Ramos (cell line): ENCODE measurements around the gene WNT9B.

Source experiments
- in situ Hi-C: fragments of 300-500 bp; cut with MboI; formaldehyde crosslinking; loops from one replicate; pipeline ENCODE4 v1.14.3; 2022; ENCODE audit warnings: low sequenced_read_pairs; ENCODE audit not compliant: unreplicated experiment

Gene WNT9B

DNA sequence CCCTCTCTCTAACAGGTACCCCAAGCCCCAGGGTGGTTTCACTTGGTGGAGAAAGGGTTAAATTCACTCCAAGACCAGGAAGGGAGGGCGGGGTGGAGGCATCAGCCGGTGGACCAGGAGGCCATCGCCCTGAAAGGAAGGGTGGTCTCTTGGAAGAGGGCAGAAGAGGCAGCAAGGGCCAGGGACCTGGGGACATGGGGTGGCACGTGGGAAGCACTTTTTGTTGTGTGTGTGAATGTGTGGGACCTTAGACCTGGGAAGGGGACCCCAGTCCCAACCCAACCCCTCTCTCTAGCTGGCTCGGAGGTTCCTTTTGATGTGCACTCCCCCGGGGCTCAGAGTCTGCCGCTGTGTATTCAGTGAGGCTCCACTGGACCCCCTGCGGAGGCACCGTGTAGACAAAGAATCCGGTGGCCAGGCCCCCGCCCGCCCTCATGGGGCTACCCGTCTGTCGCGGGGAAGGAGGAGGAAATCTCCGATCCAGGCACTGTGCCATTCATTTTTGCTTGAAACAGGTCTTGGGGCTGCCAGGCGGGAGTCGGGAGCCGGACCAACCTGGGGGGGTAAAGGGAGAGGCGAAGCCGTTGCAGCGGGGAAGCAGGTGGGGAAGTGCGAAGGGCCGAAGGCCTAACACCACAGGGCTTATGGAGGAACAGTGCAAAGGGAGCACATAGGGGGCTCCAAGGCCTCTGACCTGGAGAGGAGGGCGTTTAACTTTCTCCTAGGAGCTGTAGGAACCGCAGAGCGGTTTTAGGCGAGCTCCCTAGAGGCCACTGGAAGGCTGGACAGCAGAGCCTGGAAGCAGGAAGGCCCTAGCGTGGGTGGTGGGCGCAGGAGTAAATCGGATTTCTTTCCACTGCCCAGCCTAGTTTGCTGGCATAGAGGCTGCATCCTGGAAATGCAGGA is 29.6 kb upstream of the WNT9B start:
- in situ Hi-C loops, result no loop called here

DNA sequence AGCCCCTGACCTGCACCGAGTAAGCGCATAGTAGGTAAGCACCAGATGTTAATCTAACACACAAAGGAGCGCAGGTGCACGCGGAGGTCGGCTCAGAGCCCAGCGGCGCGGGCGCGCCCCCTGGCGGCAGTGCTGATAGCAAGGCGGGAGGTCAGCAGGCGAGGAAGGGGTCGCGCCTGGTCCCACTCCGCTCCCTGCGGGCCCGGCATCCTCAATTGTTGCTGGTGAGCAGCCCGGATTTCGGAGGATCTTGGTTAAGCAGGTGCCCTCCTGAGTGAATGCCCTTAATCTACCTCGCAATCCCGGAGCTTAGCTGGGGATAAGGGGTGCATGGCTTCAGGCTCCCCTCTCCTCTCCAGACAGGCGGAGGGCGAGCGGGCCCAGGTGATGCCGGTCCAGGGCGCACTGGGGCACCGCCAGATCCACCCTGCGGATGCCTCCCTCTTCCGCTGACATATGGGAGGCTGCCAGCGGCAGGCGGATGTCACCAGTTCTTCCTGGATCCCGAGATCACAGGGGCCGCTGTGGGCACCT is 28.9 kb upstream of the WNT9B start:
- in situ Hi-C loops, result no loop called here

DNA sequence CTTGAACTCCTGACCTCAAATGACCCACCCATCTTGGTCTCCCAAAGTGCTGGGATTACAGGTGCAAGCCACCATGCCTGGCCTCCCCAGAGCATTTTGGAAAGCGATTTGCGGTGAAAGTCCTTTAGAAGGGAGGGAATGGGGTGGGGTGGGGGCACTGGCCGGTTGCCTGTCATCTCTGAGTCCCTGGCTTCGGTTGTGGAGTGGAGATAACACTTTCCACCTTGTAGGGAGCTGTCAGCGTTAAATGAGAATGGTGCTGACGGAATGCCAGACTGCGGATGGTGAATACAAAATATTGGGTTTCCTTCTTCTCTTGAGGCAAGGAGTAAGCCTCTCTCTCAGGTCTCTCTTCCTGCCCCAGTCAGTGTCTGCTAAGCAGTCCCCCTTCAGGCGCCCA is 27.7 kb upstream of the WNT9B start:
- in situ Hi-C loops, result no loop called here

DNA sequence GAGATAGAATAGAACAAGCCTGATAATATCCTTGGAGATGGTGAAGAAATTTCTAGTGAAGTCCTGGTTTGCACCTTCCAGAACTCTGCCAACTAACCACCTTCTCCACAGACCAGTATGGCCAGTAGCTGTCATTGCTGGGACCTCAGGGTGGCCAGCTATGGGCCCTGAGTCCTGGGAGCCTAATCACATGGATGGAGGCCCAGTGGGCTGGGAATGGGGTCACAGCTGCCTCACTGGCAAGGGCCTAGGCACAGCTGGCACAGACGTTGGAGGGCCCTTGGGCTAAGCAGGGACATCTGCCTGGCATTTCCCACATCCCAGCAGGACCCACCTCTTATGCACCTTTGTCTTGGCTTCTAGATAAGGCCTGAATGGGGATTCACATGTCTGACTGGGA is 25.3 kb upstream of the WNT9B start:
- in situ Hi-C loops, result loop anchor here (25.0 kb wide), 2 partner anchors 564 to 814 kb away; no protein-coding TSS in a partner anchor

DNA sequence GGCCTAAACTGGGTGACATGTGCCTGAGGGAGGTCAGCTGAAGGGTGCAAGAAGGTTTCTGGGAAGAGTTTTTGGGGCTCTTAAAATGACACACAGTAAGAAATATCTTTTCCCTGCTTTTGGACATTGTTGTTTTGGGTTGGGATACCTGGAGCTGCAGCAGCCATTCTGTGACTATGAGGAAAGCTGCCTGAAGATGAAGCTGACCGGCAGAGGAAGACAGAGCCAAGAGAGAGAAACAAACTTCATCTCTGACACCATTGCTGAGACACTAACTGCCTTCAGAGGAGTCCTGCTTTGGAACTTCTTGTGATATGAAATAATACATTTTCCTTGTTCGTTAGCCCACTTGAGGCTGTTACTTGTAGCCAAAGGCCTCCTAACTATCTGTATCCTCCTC is 24.1 kb upstream of the WNT9B start:
- in situ Hi-C loops, result loop anchor here (25.0 kb wide), 2 partner anchors 565 to 815 kb away; no protein-coding TSS in a partner anchor

DNA sequence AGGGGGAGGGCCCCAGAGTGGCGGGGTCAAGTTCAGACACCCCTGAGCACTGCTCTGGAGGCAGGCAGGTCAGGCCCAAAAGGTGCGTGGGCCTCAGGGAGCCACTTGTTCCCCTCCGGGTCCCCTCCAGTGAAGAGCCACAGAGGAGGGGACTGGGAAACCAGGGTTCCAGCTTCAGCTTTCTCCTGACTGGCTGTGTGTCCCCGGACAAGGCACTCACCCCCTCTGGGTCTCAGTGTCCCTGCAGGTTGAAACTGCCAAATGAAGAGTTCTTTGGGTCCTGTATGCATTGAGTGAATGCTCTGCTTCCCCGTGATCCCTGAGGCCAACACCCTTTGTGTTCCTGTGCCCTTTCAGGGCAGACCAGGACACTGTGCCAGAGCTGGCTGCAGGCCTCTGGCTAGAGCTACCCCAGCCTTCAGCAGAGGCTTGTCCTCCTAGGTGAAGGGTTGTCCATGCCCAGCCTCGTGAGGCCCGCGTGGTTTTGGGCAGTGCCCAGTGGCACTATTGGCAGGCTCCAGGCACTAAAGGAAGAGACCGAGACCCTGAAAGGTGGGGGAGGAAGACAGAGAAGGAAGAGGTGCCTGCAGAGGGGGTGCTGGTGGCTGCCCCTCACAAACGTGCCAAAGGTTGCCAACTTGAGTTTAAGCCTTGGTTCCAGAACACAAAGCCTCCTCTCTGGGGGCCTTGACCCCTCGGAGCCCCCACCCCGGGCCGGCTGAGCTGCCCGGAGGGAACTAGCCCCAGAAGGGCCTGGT is 19.6 kb upstream of the WNT9B start:
- in situ Hi-C loops, result loop anchor here (25.0 kb wide), 2 partner anchors 569 to 819 kb away; no protein-coding TSS in a partner anchor

DNA sequence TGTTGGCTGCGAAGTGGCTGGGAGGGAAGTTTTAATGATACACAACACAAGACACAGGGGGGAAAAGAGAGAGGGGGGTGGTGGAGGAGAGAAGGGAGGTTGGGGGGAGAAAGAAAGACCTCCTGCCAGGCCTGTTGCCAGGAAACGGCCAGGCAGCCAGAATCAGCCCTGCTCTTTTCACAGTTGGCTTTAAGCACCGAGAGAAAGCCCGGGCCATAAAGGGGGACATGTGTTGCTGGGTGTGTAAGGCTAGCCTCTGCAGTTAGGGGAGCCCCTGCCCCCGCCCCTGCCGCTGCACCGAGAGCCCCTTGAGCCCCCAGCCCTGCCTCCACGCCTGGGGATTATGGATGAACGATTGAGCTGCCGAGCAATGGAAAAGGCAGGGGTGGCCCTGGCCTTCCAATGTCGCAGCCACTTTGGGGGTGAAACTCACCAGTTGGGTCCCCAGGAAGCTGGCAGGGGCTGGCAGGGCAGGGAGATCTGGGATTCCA is 19.0 kb upstream of the WNT9B start:
- in situ Hi-C loops, result loop anchor here (25.0 kb wide), 2 partner anchors 570 to 820 kb away; no protein-coding TSS in a partner anchor

DNA sequence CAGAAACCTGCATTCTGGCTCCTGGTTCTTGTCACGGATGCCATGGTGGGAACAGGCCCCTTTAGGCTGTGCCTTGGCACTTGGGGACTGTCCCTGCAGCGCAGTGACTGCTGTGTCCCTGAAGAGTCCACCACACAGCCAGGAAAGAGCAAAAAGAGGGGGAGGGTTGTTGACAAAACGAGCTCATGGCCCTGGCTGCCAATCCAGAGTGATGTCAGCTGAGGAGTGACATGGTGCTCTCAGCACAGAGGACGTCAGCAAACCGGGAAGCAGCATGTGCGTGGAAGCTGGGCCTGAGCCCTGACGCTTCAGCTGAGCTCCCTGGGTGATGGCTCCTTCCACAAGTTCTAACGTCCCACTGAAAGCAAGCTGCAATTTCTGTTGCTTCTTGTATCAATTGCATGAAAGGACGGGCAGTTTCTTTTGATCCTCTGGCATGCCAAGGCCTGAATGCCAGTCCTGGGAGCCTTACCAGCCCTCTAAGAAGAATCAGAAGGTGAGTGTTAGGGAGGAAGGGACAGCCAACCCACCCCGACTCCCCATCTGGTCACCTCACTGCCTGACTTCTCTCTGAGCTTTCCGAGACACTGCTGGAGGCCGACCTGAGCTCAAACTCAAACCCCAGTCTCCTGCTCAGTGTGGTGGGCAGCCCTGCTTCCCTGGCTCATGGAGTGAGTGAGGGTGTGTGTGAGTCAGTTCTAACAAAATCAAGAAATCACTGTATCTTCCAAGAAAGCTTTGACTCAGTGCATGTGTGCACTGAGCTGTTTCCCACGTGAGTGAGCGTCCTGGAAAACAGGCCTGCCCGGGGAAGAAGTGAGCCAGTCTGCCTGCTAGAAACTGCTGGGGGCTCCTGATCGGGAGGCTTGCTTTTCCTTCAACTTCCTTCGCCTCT is 18.2 kb upstream of the WNT9B start:
- in situ Hi-C loops, result loop anchor here (25.0 kb wide), 2 partner anchors 571 to 821 kb away; no protein-coding TSS in a partner anchor

DNA sequence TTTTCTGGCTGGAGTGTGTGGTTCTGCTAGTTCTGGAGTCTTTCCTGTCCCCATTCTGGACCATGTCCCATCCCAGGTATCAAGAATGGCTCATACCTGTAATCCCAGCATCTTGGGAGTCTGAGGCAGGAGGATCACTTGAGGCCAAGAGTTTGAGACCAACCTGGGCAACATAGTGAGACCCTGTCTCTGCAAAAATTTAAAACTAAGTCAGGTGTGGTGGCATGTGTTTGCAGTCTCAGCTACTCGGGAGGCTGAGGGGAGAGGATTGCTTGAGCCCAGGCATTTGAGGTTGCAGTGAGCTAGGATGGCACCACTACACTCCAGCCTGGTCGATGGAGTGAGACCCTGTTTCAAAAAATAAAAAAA is 17.6 kb upstream of the WNT9B start:
- in situ Hi-C loops, result loop anchor here (25.0 kb wide), 2 partner anchors 572 to 822 kb away; no protein-coding TSS in a partner anchor

DNA sequence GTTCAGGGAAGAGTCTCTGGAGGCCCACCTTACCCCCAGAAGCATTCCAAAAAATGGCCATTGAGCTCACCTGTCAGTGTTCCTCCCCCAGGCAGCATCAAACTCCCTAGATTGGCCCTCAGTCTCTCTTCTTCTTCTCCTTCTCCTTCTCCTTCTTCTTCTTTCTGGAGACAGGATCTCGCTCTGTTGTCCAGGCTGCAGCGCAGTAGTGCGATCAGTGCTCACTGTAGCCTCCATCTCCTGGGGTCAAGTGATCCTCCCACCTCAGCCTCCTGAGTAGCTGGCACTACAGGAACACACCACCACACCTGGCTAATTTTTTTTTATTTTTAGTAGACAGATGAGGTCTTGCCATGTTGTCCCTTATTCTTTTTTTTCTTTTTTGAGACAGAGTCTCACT is 16.5 kb upstream of the WNT9B start:
- in situ Hi-C loops, result loop anchor here (25.0 kb wide), 2 partner anchors 573 to 823 kb away; no protein-coding TSS in a partner anchor

DNA sequence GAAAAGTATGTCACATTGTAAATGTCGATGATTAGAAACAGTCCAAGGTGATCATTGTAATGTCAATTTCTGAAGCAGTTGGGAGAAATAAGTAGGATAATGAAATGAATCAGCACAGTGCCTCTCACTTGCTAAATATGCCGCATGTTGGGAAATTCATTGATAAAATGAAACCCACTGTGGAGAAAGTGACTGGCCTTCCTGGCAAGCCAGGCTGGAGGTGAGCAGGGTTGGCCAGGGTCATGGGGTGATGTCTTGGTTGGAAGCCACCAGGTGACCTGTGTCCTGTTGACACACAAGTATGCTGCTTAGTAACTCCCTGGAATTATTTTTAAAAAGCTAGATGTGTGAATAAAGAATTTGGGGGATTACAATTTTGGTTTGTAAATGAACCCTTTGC is 14.9 kb upstream of the WNT9B start:
- in situ Hi-C loops, result loop anchor here (25.0 kb wide), 2 partner anchors 574 to 824 kb away; no protein-coding TSS in a partner anchor

DNA sequence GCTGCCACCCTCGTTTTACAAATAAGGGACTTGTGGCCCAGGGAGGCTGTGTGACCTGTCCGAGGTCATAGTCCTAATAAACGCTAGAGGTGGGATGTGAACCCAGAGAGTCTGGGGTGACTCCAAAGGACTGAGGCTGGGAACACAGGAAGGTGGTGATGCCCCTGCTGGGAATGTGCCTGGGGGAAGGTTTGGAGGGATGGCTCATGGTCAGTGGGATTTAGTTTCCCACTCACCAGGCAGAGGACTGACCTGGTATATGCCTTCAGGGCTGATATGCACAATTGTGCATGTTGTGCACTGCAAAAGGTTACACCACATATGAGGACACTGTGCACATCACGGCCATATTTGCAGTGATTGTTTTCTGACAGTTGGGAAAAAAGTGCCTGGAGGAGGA is 13.9 kb upstream of the WNT9B start:
- in situ Hi-C loops, result loop anchor here (25.0 kb wide), 2 partner anchors 575 to 825 kb away; no protein-coding TSS in a partner anchor

DNA sequence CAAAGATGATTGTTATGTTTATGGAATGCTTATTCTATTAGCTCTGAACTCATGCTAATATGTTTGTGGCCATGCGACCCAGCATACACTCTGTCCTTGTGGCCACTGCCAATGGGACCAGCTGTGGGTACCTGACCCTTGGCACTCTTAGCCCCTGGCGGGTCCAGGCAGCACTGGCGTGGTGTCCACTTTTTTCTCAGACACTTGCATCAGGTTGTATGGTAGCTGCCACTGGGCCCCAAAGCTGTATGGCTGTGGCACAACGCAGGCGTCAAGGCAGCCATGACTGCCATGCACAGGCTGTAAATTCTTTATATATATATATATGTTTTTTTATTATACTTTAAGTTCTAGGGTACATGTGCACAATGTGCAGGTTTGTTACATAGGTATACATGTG is 12.2 kb upstream of the WNT9B start:
- in situ Hi-C loops, result loop anchor here (25.0 kb wide), 2 partner anchors 577 to 827 kb away; no protein-coding TSS in a partner anchor

DNA sequence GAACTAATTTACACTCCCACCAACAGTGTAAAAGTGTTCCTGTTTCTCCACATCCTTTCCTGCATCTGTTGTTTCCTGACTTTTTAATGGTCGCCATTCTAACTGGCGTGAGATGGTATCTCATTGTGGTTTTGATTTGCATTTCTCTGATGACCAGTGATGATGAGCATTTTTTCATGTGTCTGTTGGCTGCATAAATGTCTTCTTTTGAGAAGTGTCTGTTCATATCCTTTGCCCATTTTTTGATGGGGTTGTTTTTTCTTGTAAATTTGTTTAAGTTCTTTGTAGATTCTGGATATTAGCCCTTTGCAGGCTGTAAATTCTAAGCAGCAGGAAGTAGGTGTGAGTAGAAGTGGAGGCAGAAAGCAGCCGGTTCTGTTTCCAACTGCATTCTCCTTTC is 10.8 kb upstream of the WNT9B start:
- in situ Hi-C loops, result loop anchor here (25.0 kb wide), 2 partner anchors 578 to 828 kb away; no protein-coding TSS in a partner anchor

DNA sequence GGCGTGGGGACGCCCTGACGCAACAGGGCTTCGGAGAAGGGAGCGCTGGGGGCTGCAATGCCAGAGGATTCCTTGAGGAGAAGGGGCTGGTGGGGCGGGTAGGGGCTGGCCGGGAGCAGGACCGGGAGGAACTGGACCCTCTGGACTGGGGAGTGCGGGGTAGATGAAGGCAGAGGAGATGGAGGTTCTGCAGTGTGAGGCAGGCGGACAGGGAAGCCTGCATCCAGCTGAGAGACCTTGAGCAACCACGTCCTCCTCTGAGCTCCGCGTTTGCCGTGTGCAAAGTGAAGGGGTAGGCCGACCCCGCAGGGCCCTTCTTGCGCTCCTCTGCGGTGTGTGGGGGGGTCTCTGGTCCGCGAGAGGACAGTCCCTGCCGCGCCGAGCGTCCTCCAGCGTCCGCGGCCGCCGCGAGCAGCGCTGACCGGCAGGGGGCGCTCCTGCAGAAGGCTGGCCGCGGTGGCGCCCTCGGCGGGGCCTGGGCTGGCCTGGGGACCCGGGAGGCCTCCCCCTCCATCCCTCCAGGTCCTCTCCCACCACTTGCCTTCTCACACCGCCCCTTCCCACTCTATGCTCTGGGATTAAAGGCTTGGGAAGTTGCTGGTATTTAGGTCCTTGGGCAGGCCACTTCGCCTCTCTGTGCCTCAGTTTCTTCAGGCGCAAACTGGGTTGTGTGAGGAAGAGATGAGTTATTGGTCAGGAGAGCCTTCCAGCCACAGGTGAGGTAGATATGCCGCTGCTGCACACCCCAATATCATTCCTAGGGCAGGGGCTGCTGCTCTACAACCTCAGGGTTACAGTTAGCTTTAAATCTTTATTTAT is 9.6 kb upstream of the WNT9B start:
- in situ Hi-C loops, result loop anchor here (25.0 kb wide), 2 partner anchors 579 to 829 kb away; no protein-coding TSS in a partner anchor

DNA sequence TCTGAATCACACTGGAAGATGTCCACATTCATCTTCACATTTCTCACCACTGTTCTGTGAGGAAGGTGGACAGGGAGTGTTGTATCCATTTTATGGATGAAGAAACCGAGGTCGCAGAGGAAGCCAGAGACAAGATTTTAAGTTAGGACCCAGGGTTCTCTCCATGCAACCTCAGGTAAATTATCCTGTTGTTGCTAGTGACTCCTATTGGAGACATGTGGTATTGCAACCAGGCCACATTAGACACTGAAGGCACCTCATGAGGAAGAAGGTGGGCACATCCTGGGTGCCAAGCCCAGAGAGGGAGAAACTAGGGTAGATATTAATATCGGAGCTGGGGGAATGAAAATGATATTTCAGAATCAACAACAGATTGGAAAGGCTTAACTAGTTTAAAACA is 8.5 kb upstream of the WNT9B start:
- in situ Hi-C loops, result loop anchor here (25.0 kb wide), 2 partner anchors 581 to 831 kb away; no protein-coding TSS in a partner anchor

DNA sequence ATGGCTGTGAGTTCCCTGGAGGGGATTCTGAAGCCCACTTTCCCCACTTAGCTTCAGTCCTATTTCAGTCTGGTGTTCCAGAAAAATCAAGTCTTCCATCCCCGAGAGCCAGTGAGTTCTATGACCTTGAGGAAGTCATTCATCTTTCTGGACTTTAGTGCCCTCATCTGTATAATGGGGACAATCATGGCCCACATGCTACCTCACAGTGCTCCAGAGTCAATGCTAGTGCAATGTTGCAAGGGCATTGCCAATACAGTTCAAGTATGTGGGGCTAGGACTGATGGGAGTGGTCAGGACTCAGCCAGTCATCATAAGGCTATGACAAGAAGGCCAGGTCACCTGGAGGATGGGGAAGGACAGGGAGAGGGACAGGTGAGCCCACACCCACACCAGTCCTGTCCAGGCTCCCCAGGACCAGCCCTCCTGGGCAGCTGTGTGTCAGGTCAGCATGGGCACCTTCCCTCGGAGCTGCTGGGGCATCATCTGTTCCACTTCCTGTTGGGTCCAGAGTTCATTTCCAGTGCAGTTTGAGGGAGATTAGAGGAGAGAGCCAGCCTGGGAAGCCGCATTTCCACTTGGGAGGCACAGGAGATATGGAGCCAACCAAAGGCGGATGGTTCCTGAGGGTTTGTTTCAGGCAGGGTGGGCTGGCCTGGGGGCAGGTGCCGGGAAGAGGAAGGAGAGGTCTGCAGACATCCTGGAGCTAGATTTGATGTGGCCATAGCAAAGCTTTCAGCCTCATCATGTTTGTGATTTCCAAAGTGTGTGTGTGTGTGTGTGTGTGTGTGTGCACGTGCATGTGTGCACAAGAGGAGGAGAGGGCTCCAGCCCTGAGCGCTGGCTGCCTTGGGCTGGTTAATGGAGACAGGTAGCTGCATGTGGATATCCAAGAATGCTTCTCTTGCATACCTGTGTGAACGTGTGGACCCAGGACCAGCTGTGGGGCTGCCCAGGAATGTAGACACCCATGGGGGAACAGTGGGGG is 3.9 kb upstream of the WNT9B start:
- in situ Hi-C loops, result loop anchor here (25.0 kb wide), 2 partner anchors 585 to 835 kb away; no protein-coding TSS in a partner anchor
